GM12872 (cell line): Measurements from ENCODE around the gene PDGFC.

Experiments
- TF ChIP-seq, protein P1 (sequence below): IDR thresholded peaks from 3 replicates; pipeline ENCODE4 v1.5.1; 2011; ENCODE audit warnings: low read depth, mild to moderate bottlenecking, low read length, moderate library complexity; ENCODE audit not compliant: insufficient read depth

The PDGFC gene

DNA sequence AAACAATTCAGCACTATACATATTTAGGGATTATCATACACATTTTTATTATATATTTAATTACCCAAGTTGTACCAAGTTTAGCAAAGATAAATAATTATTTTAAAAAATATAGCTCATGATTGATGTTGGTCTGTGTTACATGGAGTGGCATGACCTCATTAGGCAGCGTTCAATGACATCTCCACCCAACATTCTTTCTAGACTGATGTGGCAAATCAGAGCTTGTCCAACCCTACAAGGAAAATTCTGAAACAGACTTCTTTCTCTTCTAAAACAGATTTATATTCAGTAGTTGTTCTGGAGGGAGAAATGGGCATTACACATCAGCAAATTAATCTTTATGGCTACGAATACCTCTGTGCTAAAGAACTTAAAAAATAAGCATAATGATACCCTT lies 189.7 kb downstream of the PDGFC start:
- TF ChIP-seq, protein P1, sequence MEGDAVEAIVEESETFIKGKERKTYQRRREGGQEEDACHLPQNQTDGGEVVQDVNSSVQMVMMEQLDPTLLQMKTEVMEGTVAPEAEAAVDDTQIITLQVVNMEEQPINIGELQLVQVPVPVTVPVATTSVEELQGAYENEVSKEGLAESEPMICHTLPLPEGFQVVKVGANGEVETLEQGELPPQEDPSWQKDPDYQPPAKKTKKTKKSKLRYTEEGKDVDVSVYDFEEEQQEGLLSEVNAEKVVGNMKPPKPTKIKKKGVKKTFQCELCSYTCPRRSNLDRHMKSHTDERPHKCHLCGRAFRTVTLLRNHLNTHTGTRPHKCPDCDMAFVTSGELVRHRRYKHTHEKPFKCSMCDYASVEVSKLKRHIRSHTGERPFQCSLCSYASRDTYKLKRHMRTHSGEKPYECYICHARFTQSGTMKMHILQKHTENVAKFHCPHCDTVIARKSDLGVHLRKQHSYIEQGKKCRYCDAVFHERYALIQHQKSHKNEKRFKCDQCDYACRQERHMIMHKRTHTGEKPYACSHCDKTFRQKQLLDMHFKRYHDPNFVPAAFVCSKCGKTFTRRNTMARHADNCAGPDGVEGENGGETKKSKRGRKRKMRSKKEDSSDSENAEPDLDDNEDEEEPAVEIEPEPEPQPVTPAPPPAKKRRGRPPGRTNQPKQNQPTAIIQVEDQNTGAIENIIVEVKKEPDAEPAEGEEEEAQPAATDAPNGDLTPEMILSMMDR = no peak

DNA sequence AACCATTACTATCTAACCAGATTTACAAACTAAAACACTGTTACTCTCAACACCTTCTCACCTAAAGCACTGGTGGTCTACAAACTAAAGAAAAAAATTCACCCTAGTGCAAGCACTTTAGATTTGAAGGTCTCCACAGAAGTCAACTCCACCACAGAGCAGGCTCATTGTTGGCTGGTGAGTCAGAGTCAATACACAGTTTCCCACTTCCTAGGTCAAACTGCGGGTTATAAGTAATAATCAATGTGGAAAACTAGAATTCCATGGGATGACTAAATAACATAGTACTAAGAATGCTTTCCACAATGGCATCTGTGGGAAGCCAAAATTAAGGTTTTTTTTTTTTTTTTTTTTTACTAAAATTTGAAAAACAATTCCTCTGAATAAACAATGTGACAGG lies 191.8 kb downstream of the PDGFC start:
- TF ChIP-seq, protein P1 = no peak

DNA sequence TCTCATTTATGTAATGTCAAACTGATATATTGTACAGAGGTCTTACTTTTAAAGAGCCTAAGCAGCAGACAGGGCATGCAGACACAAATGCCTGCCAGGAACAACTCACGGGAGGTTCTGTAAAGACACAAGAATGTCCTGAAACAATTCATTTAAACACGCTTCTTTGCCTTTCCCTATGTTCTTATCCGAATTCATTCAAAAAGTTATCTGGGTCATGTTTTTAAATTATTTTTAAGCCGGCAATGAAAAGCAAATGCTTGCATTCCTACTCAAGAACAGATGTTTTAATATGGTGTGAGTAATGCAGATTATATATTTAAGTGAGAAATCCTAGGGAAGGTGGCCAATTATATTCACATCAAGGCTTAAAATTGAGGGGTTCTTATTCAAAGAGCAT lies 192.6 kb downstream of the PDGFC start:
- TF ChIP-seq, protein P1 = no peak

GRCh38 chr4:156778606-156779005 lies 193.0 kb downstream of the PDGFC start:
- TF ChIP-seq, protein P1 = no peak

GRCh38 chr4:156778093-156778492 lies 193.5 kb downstream of the PDGFC start:
- TF ChIP-seq, protein P1 = no peak

DNA sequence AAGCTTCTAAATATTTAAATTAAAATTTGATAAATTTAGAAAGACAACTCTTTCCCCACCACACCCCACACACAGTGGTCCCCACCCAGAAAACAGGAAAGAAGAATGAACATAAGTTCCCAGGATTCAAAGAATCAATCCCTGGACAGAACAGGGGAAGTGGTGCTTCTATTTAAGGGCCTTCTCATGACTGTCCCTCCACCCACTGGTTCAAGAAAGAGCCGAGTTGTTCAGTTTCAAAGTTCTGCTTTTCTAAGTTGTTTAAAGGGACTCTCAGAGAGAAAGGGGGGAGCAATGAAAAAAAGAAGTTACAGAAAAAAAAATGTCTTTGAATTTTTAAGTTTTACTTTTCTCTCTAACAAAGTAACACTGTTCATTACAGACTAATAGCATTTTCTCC lies 195.8 kb downstream of the PDGFC start:
- TF ChIP-seq, protein P1 = no peak

GRCh38 chr4:156774422-156774821 lies 197.2 kb downstream of the PDGFC start:
- TF ChIP-seq, protein P1 = no peak
